Hepatocyte (in vitro differentiated cells): ENCODE data around the gene SNCG. TPM values are rescaled to one million over a fixed set of nuclear protein-coding genes. Genes with fewer than 3 reads are reported as not detected.
"Not testable (repeated sequence)": the region's sequence is repeated elsewhere in the genome, so short reads cannot be mapped to it uniquely, and the experiment has no call there.

ENCODE experiments used
- DNase-seq: peaks from one replicate; pipeline ENCODE4 v3.0.0-alpha.2; 2016; ENCODE audit warnings: low spot score
- H2AFZ ChIP-seq: fragments of 200-600 bp; sonication (generic); 2 replicates; pipeline ENCODE4 v1.6.0; 2016; ENCODE audit warnings: antibody characterized with exemption, mild to moderate bottlenecking
- H3K27ac ChIP-seq: fragments of 200-600 bp; sonication (generic); 2 replicates; pipeline ENCODE4 v1.5.1; 2016; ENCODE audit warnings: mild to moderate bottlenecking
- H3K27me3 ChIP-seq: fragments of 200-600 bp; sonication (generic); 2 replicates; pipeline ENCODE4 v1.6.1; 2016
- H3K36me3 ChIP-seq: fragments of 200-600 bp; sonication (generic); replicated peaks from 2 replicates; pipeline ENCODE4 v1.5.1; 2016; ENCODE audit warnings: low read depth; ENCODE audit not compliant: insufficient read depth
- H3K4me1 ChIP-seq: fragments of 200-600 bp; sonication (generic); 2 replicates; pipeline ENCODE4 v1.5.1; 2016; ENCODE audit warnings: mild to moderate bottlenecking, moderate library complexity; ENCODE audit not compliant: insufficient read depth
- H3K4me2 ChIP-seq: fragments of 200-600 bp; sonication (generic); 2 replicates; pipeline ENCODE4 v1.6.0; 2016
- H3K4me3 ChIP-seq: fragments of 200-600 bp; sonication (generic); 2 replicates; pipeline ENCODE4 v1.5.1; 2016; ENCODE audit warnings: mild to moderate bottlenecking
- H3K79me2 ChIP-seq: fragments of 200-600 bp; sonication (generic); 2 replicates; pipeline ENCODE4 v1.6.0; 2017; ENCODE audit warnings: mild to moderate bottlenecking
- H3K9me2 ChIP-seq: fragments of 200-600 bp; sonication (generic); replicated peaks from 2 replicates; pipeline ENCODE4 v1.6.0; 2017; ENCODE audit warnings: mild to moderate bottlenecking; ENCODE audit not compliant: insufficient read depth
- H3K9me3 ChIP-seq: fragments of 200-600 bp; sonication (generic); 2 replicates; pipeline ENCODE4 v1.5.1; 2016; ENCODE audit warnings: low read depth, mild to moderate bottlenecking
- H4K20me1 ChIP-seq: fragments of 200-600 bp; sonication (generic); 2 replicates; pipeline ENCODE4 v1.6.0; 2016; ENCODE audit warnings: mild to moderate bottlenecking; ENCODE audit not compliant: insufficient read depth, poor library complexity, severe bottlenecking
- CTCF ChIP-seq: fragments of 200-600 bp; sonication (generic); IDR thresholded peaks from 2 replicates; pipeline ENCODE4 v1.5.1; 2016; ENCODE audit warnings: antibody characterized with exemption, mild to moderate bottlenecking; ENCODE audit not compliant: poor library complexity
- EZH2 ChIP-seq: fragments of 200-600 bp; sonication (generic); IDR thresholded peaks from 2 replicates; pipeline ENCODE4 v1.6.1; 2016; ENCODE audit warnings: antibody characterized with exemption, mild to moderate bottlenecking, borderline replicate concordance
- EZH2phosphoT487 ChIP-seq: fragments of 200-600 bp; sonication (generic); IDR thresholded peaks from one replicate; pipeline ENCODE4 v1.6.1; 2018; ENCODE audit warnings: antibody characterized with exemption, mild to moderate bottlenecking, low read depth, moderate library complexity; ENCODE audit not compliant: unreplicated experiment, severe bottlenecking
- WGBS: methylation state at CpG from one replicate; pipeline ENCODE4 v1.1.6; 2016; ENCODE audit warnings: low lambda C conversion rate; ENCODE audit errors: missing lambda C conversion rate; 5-methylcytosine and 5-hydroxymethylcytosine counted together
- polyA plus RNA-seq: library from polyadenylated mRNA; unstranded; fragments of >200 nt; fragmentation: Nextera tagmentation; extraction: Ambion mirVana; gene quantifications from 2 replicates; pipeline ENCODE4 v1.2.1, GENCODE V29; 2016
- total RNA-seq: library from RNA; depleted of rRNA; stranded (reverse); fragments of >200 nt; gene quantifications from 2 replicates; pipeline ENCODE4 v1.2.3, GENCODE V29; 2014

SNCG gene
- total and polyA plus RNA-seq, 2 experiments from 2014 or later, result 12.1 to 18.5 TPM

- H3K36me3 ChIP-seq, result no peaks in the 10 kb centered on the region
- H3K27me3 ChIP-seq, result no peaks in the 10 kb centered on the region
- no peak overlapping the region for H2AFZ ChIP-seq
- no peaks in the 10 kb centered on the region for H3K9me2 ChIP-seq
- no peaks in the 10 kb centered on the region for H3K79me2 ChIP-seq
- DNase-seq, result no peak
- H3K9me3 ChIP-seq, result no peaks in the 10 kb centered on the region
- H3K4me3 ChIP-seq, result no peak overlapping the region
- 88% methylated on average over 5 of the region's 5 CpGs for WGBS
- no peaks in the 10 kb centered on the region for H4K20me1 ChIP-seq
- TF ChIP-seq CTCF, result no peak
- TF ChIP-seq EZH2phosphoT487, result no peak
- TF ChIP-seq EZH2, result no peak
- H3K4me2 ChIP-seq, result no peak overlapping the region
- H3K4me1 ChIP-seq, result peaks cover 3% of the 10 kb centered on the region
- H3K27ac ChIP-seq, result no peak overlapping the region
Measured at GRCh38 chr10:86981716-86982115, 23.3 kb downstream of the SNCG start.

- not testable (repeated sequence) for H3K4me3 ChIP-seq, H3K27ac ChIP-seq, DNase-seq, H3K4me2 ChIP-seq, H3K36me3 ChIP-seq, H4K20me1 ChIP-seq, H3K27me3 ChIP-seq, H3K9me2 ChIP-seq, H3K79me2 ChIP-seq, H2AFZ ChIP-seq, H3K4me1 ChIP-seq, H3K9me3 ChIP-seq
- 93% methylated on average over 4 of the region's 4 CpGs for WGBS
Measured at GRCh38 chr10:86984498-86984897, 26.1 kb downstream of the SNCG start.

GRCh38 chr10:86988520-86988919, 30.1 kb downstream of the SNCG start:
- DNase-seq, result no peak
- 63% methylated on average over 1 of the region's 1 CpG for WGBS
- no peak overlapping the region for H3K4me3 ChIP-seq
- no peak overlapping the region for H3K4me2 ChIP-seq
- no peaks in the 10 kb centered on the region for H3K9me3 ChIP-seq
- H3K9me2 ChIP-seq, result no peaks in the 10 kb centered on the region
- no peak overlapping the region for H3K27ac ChIP-seq
- H3K36me3 ChIP-seq, result no peaks in the 10 kb centered on the region
- H2AFZ ChIP-seq, result no peak overlapping the region
- no peaks in the 10 kb centered on the region for H3K27me3 ChIP-seq
- TF ChIP-seq EZH2phosphoT487, result no peak
- no peak for TF ChIP-seq EZH2
- TF ChIP-seq CTCF, result no peak
- H3K79me2 ChIP-seq, result no peaks in the 10 kb centered on the region
- no peaks in the 10 kb centered on the region for H4K20me1 ChIP-seq
- no peaks in the 10 kb centered on the region for H3K4me1 ChIP-seq

- H3K9me3 ChIP-seq, H3K4me2 ChIP-seq, H3K36me3 ChIP-seq, H3K9me2 ChIP-seq, H3K27ac ChIP-seq, H3K79me2 ChIP-seq, H3K27me3 ChIP-seq, DNase-seq, H3K4me3 ChIP-seq, H4K20me1 ChIP-seq, H2AFZ ChIP-seq, H3K4me1 ChIP-seq: not testable (repeated sequence)
- WGBS, result 44% methylated on average over 1 of the region's 12 CpGs
Measured at GRCh38 chr10:86991362-86991761, 33.0 kb downstream of the SNCG start.

- Histone ChIP-seq H3K4me3 (no peak overlapping the region), H3K4me2 (no peak overlapping the region), H3K27ac (no peak overlapping the region), H2AFZ (no peak overlapping the region), H3K4me1 (no peaks in the 10 kb centered on the region), H3K79me2 (no peaks in the 10 kb centered on the region), H3K9me2 (no peaks in the 10 kb centered on the region), H3K36me3 (no peaks in the 10 kb centered on the region), H3K9me3 (no peaks in the 10 kb centered on the region), H3K27me3 (no peaks in the 10 kb centered on the region), H4K20me1 (no peaks in the 10 kb centered on the region)
- no peak for DNase-seq
- TF ChIP-seq CTCF (no peak), EZH2 (no peak), EZH2phosphoT487 (no peak)
Measured at GRCh38 chr10:86992456-86992855, 34.1 kb downstream of the SNCG start.
